K562 (cell line): ENCODE measurements around the gene ETS2. TPM values are rescaled to one million over a fixed set of nuclear protein-coding genes. Genes with fewer than 3 reads are reported as not detected.

Experiments
- BMI1 ChIP-seq: fragments of 150-350 bp; IDR thresholded peaks from 2 replicates; pipeline ENCODE4 v1.6.1; 2014; ENCODE audit warnings: low read length
- CEBPG ChIP-seq, 3 experiments: fragments of 200-800 bp in 1 of 3; sonication (Bioruptor generic) in 1 of 3; sonication (generic) in 1 of 3; formaldehyde crosslinking in 1 of 3; IDR thresholded peaks in 2 of 3; conservative IDR thresholded peaks in 1 of 3; 2 replicates each; pipeline versions ENCODE4 v1.6.1 to v1.8.0; 2016 to 2022; ENCODE audit warnings: missing compliant biosample characterization in 2 of 3, missing genetic modification characterization in 2 of 3, mild to moderate bottlenecking in 1 of 3, missing genetic modification reagents in 1 of 3
- DIDO1 ChIP-seq: fragments of 450-650 bp; IDR thresholded peaks from 2 replicates; pipeline ENCODE4 v1.6.1; 2016; ENCODE audit warnings: low read depth, missing biosample characterization, missing genetic modification characterization
- EP400 ChIP-seq: fragments of 450-650 bp; IDR thresholded peaks from 2 replicates; pipeline ENCODE4 v1.6.1; 2017; ENCODE audit warnings: antibody characterized with exemption, mild to moderate bottlenecking, moderate library complexity
- FOXM1 ChIP-seq, 2 experiments: fragments of 450-650 bp in 1 of 2; sonication (generic) in 1 of 2; formaldehyde crosslinking in 1 of 2; IDR thresholded peaks; 2 replicates each; pipeline versions ENCODE4 v1.6.1 to v1.9.0; 2017 to 2022; ENCODE audit warnings: low read depth in 2 of 2, mild to moderate bottlenecking in 2 of 2, missing genetic modification reagents in 1 of 2, moderate library complexity in 1 of 2
- HCFC1 ChIP-seq: IDR thresholded peaks from 2 replicates; pipeline ENCODE4 v1.6.1; 2012; ENCODE audit warnings: low read depth, low read length, improper control_type of control experiment
- HDGF ChIP-seq: fragments of 450-650 bp; IDR thresholded peaks from 2 replicates; pipeline ENCODE4 v1.6.1; 2016
- HOXB6 ChIP-seq: fragments of 250-450 bp; sonication (Bioruptor Pico); IDR thresholded peaks from 2 replicates; pipeline ENCODE4 v1.5.1; 2022; ENCODE audit warnings: mild to moderate bottlenecking, borderline replicate concordance
- JUND ChIP-seq, 2 experiments: IDR thresholded peaks; 2 replicates in 1 of 2; 3 replicates in 1 of 2; pipeline ENCODE4 v1.6.1; 2011; ENCODE audit warnings: borderline replicate concordance in 2 of 2, low read depth in 2 of 2, low read length in 2 of 2, improper control_type of control experiment in 1 of 2, missing biosample characterization in 1 of 2, missing genetic modification characterization in 1 of 2, missing genetic modification reagents in 1 of 2
- KAT2B ChIP-seq: IDR thresholded peaks from one replicate; pipeline ENCODE4 v1.6.1; 2012; ENCODE audit warnings: low read depth, mild to moderate bottlenecking, control low read depth, inconsistent platforms, low read length, moderate library complexity
- MAFK ChIP-seq: IDR thresholded peaks from 2 replicates; pipeline ENCODE4 v1.6.1; 2011; ENCODE audit warnings: low read length, improper control_type of control experiment
- PHF20 ChIP-seq: fragments of 450-650 bp; IDR thresholded peaks from 2 replicates; pipeline ENCODE4 v1.6.1; 2018; ENCODE audit not compliant: partially characterized antibody
- RBM34 ChIP-seq: fragments of 200-400 bp; formaldehyde crosslinking; IDR thresholded peaks from 2 replicates; pipeline ENCODE4 v1.6.1; 2018; ENCODE audit warnings: low read length, borderline replicate concordance; ENCODE audit not compliant: insufficient read depth
- RFX7 ChIP-seq: fragments of 250-450 bp; sonication (Bioruptor Pico); IDR thresholded peaks from 2 replicates; pipeline ENCODE4 v1.5.1; 2021; ENCODE audit warnings: mild to moderate bottlenecking
- SIN3B ChIP-seq: fragments of 450-650 bp; IDR thresholded peaks from 2 replicates; pipeline ENCODE4 v1.6.1; 2017; ENCODE audit warnings: low read depth, mild to moderate bottlenecking, moderate library complexity
- SLC30A9 ChIP-seq: fragments of 250-450 bp; sonication (Bioruptor Pico); IDR thresholded peaks from 2 replicates; pipeline ENCODE4 v1.8.0; 2022; ENCODE audit warnings: mild to moderate bottlenecking, moderate library complexity
- ZKSCAN1 ChIP-seq: fragments of 150-350 bp; IDR thresholded peaks from 2 replicates; pipeline ENCODE4 v1.6.1; 2016; ENCODE audit warnings: low read depth, low read length
- ZNF134 ChIP-seq: fragments of 250-450 bp; sonication (Bioruptor Pico); conservative IDR thresholded peaks from 2 replicates; pipeline ENCODE4 v1.4.0; 2020
- ZNF561 ChIP-seq: fragments of 450-650 bp; formaldehyde crosslinking; conservative IDR thresholded peaks from 2 replicates; pipeline ENCODE4 v1.4.0; 2020; ENCODE audit warnings: mild to moderate bottlenecking, moderate library complexity
- polyA plus RNA-seq, 8 experiments: library from polyadenylated mRNA; depleted of rRNA in 4 of 8; stranded (reverse) in 5 of 8; unstranded in 3 of 8; fragments of >200 nt; fragmentation: Nextera tagmentation in 2 of 8; fragmentation: Illumina TruSeq in 1 of 8; extraction: Ambion mirVana in 2 of 8; extraction: Trizol in 1 of 8; gene quantifications; 2 replicates each; pipeline versions ENCODE4 v1.2.1 to v1.2.3, GENCODE V29; 2011 to 2014; ENCODE audit warnings: inconsistent platforms in 1 of 8, missing spikeins in 1 of 8
- total RNA-seq, 7 experiments: library from RNA; depleted of rRNA in 6 of 7; stranded (reverse); fragments of >200 nt in 6 of 7; fragmentation: Illumina TruSeq in 2 of 7; extraction: Trizol in 2 of 7; gene quantifications; 2 replicates each; pipeline versions ENCODE4 v1.2.1 to v1.2.3, GENCODE V29; 2011 to 2021; ENCODE audit warnings: low replicate concordance in 1 of 7
- TF ChIP-seq, protein P1 (sequence below), 2 experiments: fragments of 450-650 bp in 1 of 2; IDR thresholded peaks; 2 replicates each; pipeline ENCODE4 v1.6.1; 2011 to 2017; ENCODE audit warnings: low read depth in 2 of 2, antibody characterized with exemption in 1 of 2, borderline replicate concordance in 1 of 2, low read length in 1 of 2, mild to moderate bottlenecking in 1 of 2, mixed read lengths in 1 of 2; ENCODE audit not compliant: control insufficient read depth in 1 of 2
- TF ChIP-seq, protein P2 (sequence below): fragments of 450-650 bp; IDR thresholded peaks from 2 replicates; pipeline ENCODE4 v1.7.0; 2016; ENCODE audit warnings: borderline replicate concordance
- TF ChIP-seq, protein P3 (sequence below): sonication (generic); formaldehyde crosslinking; IDR thresholded peaks from 2 replicates; pipeline ENCODE4 v1.8.0; 2022; ENCODE audit warnings: mild to moderate bottlenecking, missing genetic modification reagents

ETS2 gene
- total and polyA plus RNA-seq, 9 of the 15 experiments (the other 6 are each of a cell fraction or from before 2014, with no cell fraction given) = 1.7 to 24.4 (median 12.2) TPM

DNA sequence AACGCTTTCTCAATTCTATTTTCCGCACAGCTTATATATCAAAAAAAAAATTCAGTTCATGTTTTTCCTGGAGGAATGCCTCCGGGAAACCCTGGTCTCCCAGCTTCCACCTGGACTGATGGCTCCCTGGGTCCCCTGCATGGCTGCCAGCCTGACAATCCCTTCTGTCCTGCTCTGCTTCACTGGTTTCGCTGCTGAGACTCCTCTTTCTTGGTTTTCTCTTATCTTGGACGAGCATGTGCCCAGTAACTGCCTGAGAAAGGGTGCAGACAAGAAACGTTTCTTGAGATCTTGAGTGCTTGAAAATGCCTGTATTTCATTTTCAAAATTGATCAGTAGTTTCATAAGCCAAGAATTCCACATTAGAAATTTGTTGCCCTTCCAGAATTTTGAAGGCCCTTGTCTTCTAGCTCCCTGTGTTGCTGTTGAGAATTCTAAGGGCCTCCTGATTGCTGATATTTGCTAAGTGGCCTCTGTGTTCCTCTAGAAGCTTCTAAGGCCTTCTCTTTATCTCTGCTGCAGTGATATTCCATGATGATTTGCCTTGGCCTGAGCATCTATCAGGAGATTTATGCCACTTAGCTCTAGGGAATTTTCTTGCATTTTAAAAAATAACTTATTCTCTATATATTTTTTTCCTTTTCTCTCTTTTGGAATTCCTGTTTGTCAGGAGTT lies 44.7 kb downstream of the ETS2 start (continued):
- no peak for TF ChIP-seq HCFC1
- no peak for TF ChIP-seq RBM34
- no peak for TF ChIP-seq EP400
- TF ChIP-seq, protein P1, sequence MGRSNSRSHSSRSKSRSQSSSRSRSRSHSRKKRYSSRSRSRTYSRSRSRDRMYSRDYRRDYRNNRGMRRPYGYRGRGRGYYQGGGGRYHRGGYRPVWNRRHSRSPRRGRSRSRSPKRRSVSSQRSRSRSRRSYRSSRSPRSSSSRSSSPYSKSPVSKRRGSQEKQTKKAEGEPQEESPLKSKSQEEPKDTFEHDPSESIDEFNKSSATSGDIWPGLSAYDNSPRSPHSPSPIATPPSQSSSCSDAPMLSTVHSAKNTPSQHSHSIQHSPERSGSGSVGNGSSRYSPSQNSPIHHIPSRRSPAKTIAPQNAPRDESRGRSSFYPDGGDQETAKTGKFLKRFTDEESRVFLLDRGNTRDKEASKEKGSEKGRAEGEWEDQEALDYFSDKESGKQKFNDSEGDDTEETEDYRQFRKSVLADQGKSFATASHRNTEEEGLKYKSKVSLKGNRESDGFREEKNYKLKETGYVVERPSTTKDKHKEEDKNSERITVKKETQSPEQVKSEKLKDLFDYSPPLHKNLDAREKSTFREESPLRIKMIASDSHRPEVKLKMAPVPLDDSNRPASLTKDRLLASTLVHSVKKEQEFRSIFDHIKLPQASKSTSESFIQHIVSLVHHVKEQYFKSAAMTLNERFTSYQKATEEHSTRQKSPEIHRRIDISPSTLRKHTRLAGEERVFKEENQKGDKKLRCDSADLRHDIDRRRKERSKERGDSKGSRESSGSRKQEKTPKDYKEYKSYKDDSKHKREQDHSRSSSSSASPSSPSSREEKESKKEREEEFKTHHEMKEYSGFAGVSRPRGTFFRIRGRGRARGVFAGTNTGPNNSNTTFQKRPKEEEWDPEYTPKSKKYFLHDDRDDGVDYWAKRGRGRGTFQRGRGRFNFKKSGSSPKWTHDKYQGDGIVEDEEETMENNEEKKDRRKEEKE (IDR thresholded peaks at IDR 0.05; ENCODE audit: borderline replicate concordance in 1 of 2, control insufficient read depth in 1 of 2, low read depth in 2 of 2, low read length in 1 of 2) = no peak
- no peak for TF ChIP-seq ZKSCAN1
- TF ChIP-seq BMI1 = no peak
- TF ChIP-seq JUND (IDR thresholded peaks at IDR 0.05; ENCODE audit: borderline replicate concordance, low read depth, low read length) = no peak
- peak; percentile 48; the same call in 1 of the 3 replicates for TF ChIP-seq JUND (tag; IDR thresholded peaks at IDR 0.05; ENCODE audit: borderline replicate concordance, low read depth, low read length)
- no peak for TF ChIP-seq CEBPG (CRISPR knock-in tag; IDR thresholded peaks at IDR 0.05)
- no peak for TF ChIP-seq CEBPG (tag; conservative IDR thresholded peaks at IDR 0.05 in 1 of 2, IDR thresholded peaks at IDR 0.05 in 1 of 2)
- TF ChIP-seq MAFK = no peak
- TF ChIP-seq FOXM1 (IDR thresholded peaks at IDR 0.05; ENCODE audit: low read depth) = peak; percentile 42; the same call in 1 of the 2 replicates
- TF ChIP-seq FOXM1 (CRISPR knock-in tag; IDR thresholded peaks at IDR 0.05; ENCODE audit: low read depth) = no peak
- no peak for TF ChIP-seq PHF20
- TF ChIP-seq, protein P2, sequence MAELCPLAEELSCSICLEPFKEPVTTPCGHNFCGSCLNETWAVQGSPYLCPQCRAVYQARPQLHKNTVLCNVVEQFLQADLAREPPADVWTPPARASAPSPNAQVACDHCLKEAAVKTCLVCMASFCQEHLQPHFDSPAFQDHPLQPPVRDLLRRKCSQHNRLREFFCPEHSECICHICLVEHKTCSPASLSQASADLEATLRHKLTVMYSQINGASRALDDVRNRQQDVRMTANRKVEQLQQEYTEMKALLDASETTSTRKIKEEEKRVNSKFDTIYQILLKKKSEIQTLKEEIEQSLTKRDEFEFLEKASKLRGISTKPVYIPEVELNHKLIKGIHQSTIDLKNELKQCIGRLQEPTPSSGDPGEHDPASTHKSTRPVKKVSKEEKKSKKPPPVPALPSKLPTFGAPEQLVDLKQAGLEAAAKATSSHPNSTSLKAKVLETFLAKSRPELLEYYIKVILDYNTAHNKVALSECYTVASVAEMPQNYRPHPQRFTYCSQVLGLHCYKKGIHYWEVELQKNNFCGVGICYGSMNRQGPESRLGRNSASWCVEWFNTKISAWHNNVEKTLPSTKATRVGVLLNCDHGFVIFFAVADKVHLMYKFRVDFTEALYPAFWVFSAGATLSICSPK = no peak
- no peak for TF ChIP-seq DIDO1 (tag)
- no peak for TF ChIP-seq HOXB6 (CRISPR knock-in tag)
- TF ChIP-seq ZNF561 (CRISPR knock-in tag) = no peak
- TF ChIP-seq SIN3B = no peak
- TF ChIP-seq ZNF134 (CRISPR knock-in tag) = no peak
- no peak for TF ChIP-seq SLC30A9
- TF ChIP-seq KAT2B = no peak
- TF ChIP-seq RFX7 (CRISPR knock-in tag) = no peak
- TF ChIP-seq, protein P3, sequence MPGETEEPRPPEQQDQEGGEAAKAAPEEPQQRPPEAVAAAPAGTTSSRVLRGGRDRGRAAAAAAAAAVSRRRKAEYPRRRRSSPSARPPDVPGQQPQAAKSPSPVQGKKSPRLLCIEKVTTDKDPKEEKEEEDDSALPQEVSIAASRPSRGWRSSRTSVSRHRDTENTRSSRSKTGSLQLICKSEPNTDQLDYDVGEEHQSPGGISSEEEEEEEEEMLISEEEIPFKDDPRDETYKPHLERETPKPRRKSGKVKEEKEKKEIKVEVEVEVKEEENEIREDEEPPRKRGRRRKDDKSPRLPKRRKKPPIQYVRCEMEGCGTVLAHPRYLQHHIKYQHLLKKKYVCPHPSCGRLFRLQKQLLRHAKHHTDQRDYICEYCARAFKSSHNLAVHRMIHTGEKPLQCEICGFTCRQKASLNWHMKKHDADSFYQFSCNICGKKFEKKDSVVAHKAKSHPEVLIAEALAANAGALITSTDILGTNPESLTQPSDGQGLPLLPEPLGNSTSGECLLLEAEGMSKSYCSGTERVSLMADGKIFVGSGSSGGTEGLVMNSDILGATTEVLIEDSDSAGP = no peak
- no peak for TF ChIP-seq HDGF
